ENCODE measurements around the gene IL2RA. TPM values are rescaled to one million over a fixed set of nuclear protein-coding genes. Genes with fewer than 3 reads are reported as not detected.
"Not testable (repeated sequence)": the region's sequence is repeated elsewhere in the genome, so short reads cannot be mapped to it uniquely, and the experiment has no call there.

Gene IL2RA
- total RNA-seq, 1 experiment from 2014 or later, result not detected

GRCh38 chr10:6072215-6072934 is 10.2 kb upstream of the IL2RA start:
- Histone ChIP-seq H3K27me3 (replicated peaks) (peaks cover 19% of the 10 kb centered on the region), H3K36me3 (no peaks in the 10 kb centered on the region), H3K27ac (no peak overlapping the region), H3K4me3 (no peak overlapping the region), H3K4me1 (replicated peaks) (peaks cover 35% of the 10 kb centered on the region), H3K9me3 (replicated peaks) (no peaks in the 10 kb centered on the region)
- DNase-seq (ENCODE audit: low read depth in 1 of 2, low spot score in 2 of 2), result peak in 1 of 2 experiments; percentile 38

- Histone ChIP-seq H3K9me3 (replicated peaks) (no peaks in the 10 kb centered on the region), H3K4me3 (no peak overlapping the region), H3K4me1 (replicated peaks) (peaks cover 35% of the 10 kb centered on the region), H3K36me3 (no peaks in the 10 kb centered on the region), H3K27me3 (replicated peaks) (peaks cover 19% of the 10 kb centered on the region), H3K27ac (no peak overlapping the region)
- DNase-seq (ENCODE audit: low read depth in 1 of 2, low spot score in 2 of 2), result no peak
Measured at GRCh38 chr10:6071181-6072175, 9.3 kb upstream of the IL2RA start.

GRCh38 chr10:6070660-6071059 is 8.5 kb upstream of the IL2RA start:
- DNase-seq (ENCODE audit: low read depth in 1 of 2, low spot score in 2 of 2), result no peak
- Histone ChIP-seq H3K36me3 (no peaks in the 10 kb centered on the region), H3K27ac (no peak overlapping the region), H3K27me3 (replicated peaks) (peaks cover 13% of the 10 kb centered on the region), H3K9me3 (replicated peaks) (no peaks in the 10 kb centered on the region), H3K4me1 (replicated peaks) (peaks cover 35% of the 10 kb centered on the region), H3K4me3 (no peak overlapping the region)

- Histone ChIP-seq H3K4me1 (replicated peaks) (peaks cover 35% of the 10 kb centered on the region), H3K4me3 (no peak overlapping the region), H3K9me3 (replicated peaks) (no peaks in the 10 kb centered on the region), H3K36me3 (no peaks in the 10 kb centered on the region), H3K27me3 (replicated peaks) (0 out of 2 replicates have a peak, but pooled peaks cover 3% of the 10 kb centered on the region), H3K27ac (peak overlapping the region; percentile 47)
- peak; percentile 75 to 93 for DNase-seq (ENCODE audit: low read depth in 1 of 2, low spot score in 2 of 2)
Measured at GRCh38 chr10:6069081-6069931, 7.1 kb upstream of the IL2RA start.

GRCh38 chr10:6068422-6068821 is 6.3 kb upstream of the IL2RA start:
- Histone ChIP-seq H3K36me3 (no peaks in the 10 kb centered on the region), H3K9me3 (replicated peaks) (no peaks in the 10 kb centered on the region), H3K4me1 (replicated peaks) (peaks cover 35% of the 10 kb centered on the region), H3K4me3 (no peak overlapping the region), H3K27me3 (replicated peaks) (no peaks in the 10 kb centered on the region), H3K27ac (no peak overlapping the region)
- no peak for DNase-seq (ENCODE audit: low read depth in 1 of 2, low spot score in 2 of 2)

GRCh38 chr10:6068006-6068405 is 5.8 kb upstream of the IL2RA start:
- H3K4me3 ChIP-seq, result no peak overlapping the region
- no peaks in the 10 kb centered on the region for H3K36me3 ChIP-seq
- peaks cover 35% of the 10 kb centered on the region for H3K4me1 ChIP-seq (replicated peaks)
- no peak overlapping the region for H3K27ac ChIP-seq
- no peaks in the 10 kb centered on the region for H3K27me3 ChIP-seq (replicated peaks)
- H3K9me3 ChIP-seq (replicated peaks), result no peaks in the 10 kb centered on the region
- no peak for DNase-seq (ENCODE audit: low read depth in 1 of 2, low spot score in 2 of 2)

GRCh38 chr10:6067457-6067856 is 5.3 kb upstream of the IL2RA start:
- Histone ChIP-seq H3K27ac (no peak overlapping the region), H3K36me3 (no peaks in the 10 kb centered on the region), H3K4me3 (no peak overlapping the region), H3K27me3 (replicated peaks) (no peaks in the 10 kb centered on the region), H3K4me1 (replicated peaks) (peaks cover 33% of the 10 kb centered on the region), H3K9me3 (replicated peaks) (no peaks in the 10 kb centered on the region)
- no peak for DNase-seq (ENCODE audit: low read depth in 1 of 2, low spot score in 2 of 2)

- Histone ChIP-seq H3K27me3 (replicated peaks) (no peaks in the 10 kb centered on the region), H3K4me1 (replicated peaks) (peaks cover 24% of the 10 kb centered on the region), H3K36me3 (no peaks in the 10 kb centered on the region), H3K9me3 (replicated peaks) (no peaks in the 10 kb centered on the region), H3K27ac (no peak overlapping the region), H3K4me3 (no peak overlapping the region)
- no peak for DNase-seq (ENCODE audit: low read depth in 1 of 2, low spot score in 2 of 2)
Measured at GRCh38 chr10:6065835-6066234, 3.7 kb upstream of the IL2RA start.

- H3K27ac ChIP-seq, result no peak overlapping the region
- no peaks in the 10 kb centered on the region for H3K36me3 ChIP-seq
- H3K4me1 ChIP-seq (replicated peaks), result peaks cover 20% of the 10 kb centered on the region
- DNase-seq (ENCODE audit: low read depth in 1 of 2, low spot score in 2 of 2), result no peak
- H3K27me3 ChIP-seq (replicated peaks), result no peaks in the 10 kb centered on the region
- H3K4me3 ChIP-seq, result no peak overlapping the region
- no peaks in the 10 kb centered on the region for H3K9me3 ChIP-seq (replicated peaks)
Measured at GRCh38 chr10:6065406-6065805, 3.2 kb upstream of the IL2RA start.

- not testable (repeated sequence) for DNase-seq (ENCODE audit: low read depth in 1 of 2, low spot score in 2 of 2); H3K27ac ChIP-seq; H3K4me3 ChIP-seq; H3K9me3 ChIP-seq (replicated peaks); H3K36me3 ChIP-seq; H3K27me3 ChIP-seq (replicated peaks)
- peaks cover 13% of the 10 kb centered on the region for H3K4me1 ChIP-seq (replicated peaks)
Measured at GRCh38 chr10:6064726-6065125, 2.6 kb upstream of the IL2RA start.

- no peaks in the 10 kb centered on the region for H3K9me3 ChIP-seq (replicated peaks)
- H3K27ac ChIP-seq, result no peak overlapping the region
- H3K36me3 ChIP-seq, result no peaks in the 10 kb centered on the region
- 0 out of 2 replicates have a peak, but pooled peaks cover 3% of the 10 kb centered on the region for H3K27me3 ChIP-seq (replicated peaks)
- no peak for DNase-seq (ENCODE audit: low read depth in 1 of 2, low spot score in 2 of 2)
- H3K4me3 ChIP-seq, result no peak overlapping the region
- peaks cover 7% of the 10 kb centered on the region for H3K4me1 ChIP-seq (replicated peaks)
Measured at GRCh38 chr10:6064119-6064518, 2.0 kb upstream of the IL2RA start.

GRCh38 chr10:6061056-6061455 is 1.1 kb downstream of the IL2RA start:
- Histone ChIP-seq H3K9me3 (replicated peaks) (no peaks in the 10 kb centered on the region), H3K4me1 (replicated peaks) (no peaks in the 10 kb centered on the region), H3K36me3 (no peaks in the 10 kb centered on the region), H3K27me3 (replicated peaks) (peaks cover 13% of the 10 kb centered on the region; the same call in 1 of the 2 replicates), H3K27ac (no peak overlapping the region), H3K4me3 (no peak overlapping the region)
- no peak for DNase-seq (ENCODE audit: low read depth in 1 of 2, low spot score in 2 of 2)

- no peak for DNase-seq (ENCODE audit: low read depth in 1 of 2, low spot score in 2 of 2)
- Histone ChIP-seq H3K27me3 (replicated peaks) (peaks cover 16% of the 10 kb centered on the region; the same call in 1 of the 2 replicates), H3K27ac (no peak overlapping the region), H3K4me3 (no peak overlapping the region), H3K9me3 (replicated peaks) (no peaks in the 10 kb centered on the region), H3K4me1 (replicated peaks) (no peaks in the 10 kb centered on the region), H3K36me3 (no peaks in the 10 kb centered on the region)
Measured at GRCh38 chr10:6059506-6059905, 2.7 kb downstream of the IL2RA start.

Measured in SJSA1 (cell line).